Fibroblast of mammary gland (primary cell): ENCODE measurements around the gene KPTN.

ENCODE experiments used
- DNase-seq: peaks from one replicate; pipeline ENCODE4 v3.0.0-alpha.2; 2010; ENCODE audit warnings: low read depth
- H3K4me3 ChIP-seq: 2 replicates; pipeline ENCODE4 v1.5.1; 2011; ENCODE audit warnings: low read depth, mild to moderate bottlenecking, low read length, moderate library complexity; ENCODE audit not compliant: control insufficient read depth
- CTCF ChIP-seq: conservative IDR thresholded peaks from 2 replicates; pipeline ENCODE4 v1.5.1; 2011; ENCODE audit warnings: low read depth, low read length, inconsistent platforms; ENCODE audit not compliant: control insufficient read depth, insufficient read depth

Gene KPTN

GRCh38 chr19:47509170-47509847 lies 25.3 kb upstream of the KPTN start:
- DNase-seq = no peak
- H3K4me3 ChIP-seq = no peak overlapping the region
- no peak for TF ChIP-seq CTCF

GRCh38 chr19:47508721-47509120 lies 24.7 kb upstream of the KPTN start:
- TF ChIP-seq CTCF = no peak
- H3K4me3 ChIP-seq = no peak overlapping the region
- no peak for DNase-seq

- TF ChIP-seq CTCF = no peak
- no peak overlapping the region for H3K4me3 ChIP-seq
- DNase-seq = no peak
Observed at GRCh38 chr19:47507924-47508553, 24.0 kb upstream of the KPTN start.

- no peak for DNase-seq
- TF ChIP-seq CTCF = no peak
Observed at GRCh38 chr19:47507012-47507411, 23.0 kb upstream of the KPTN start.

GRCh38 chr19:47506459-47506858 lies 22.4 kb upstream of the KPTN start:
- TF ChIP-seq CTCF = no peak
- DNase-seq = no peak
- H3K4me3 ChIP-seq = no peak overlapping the region

More at GRCh38 chr19:47507012-47507411, 23.0 kb upstream of the KPTN start:
- H3K4me3 ChIP-seq = no peak overlapping the region

GRCh38 chr19:47505506-47505905 lies 21.5 kb upstream of the KPTN start:
- no peak for TF ChIP-seq CTCF
- DNase-seq = no peak

More at GRCh38 chr19:47505506-47505905, 21.5 kb upstream of the KPTN start:
- no peak overlapping the region for H3K4me3 ChIP-seq
